Esophagus squamous epithelium (tissue), 5 donors: ENCODE measurements around the gene VILL. TPM values are rescaled to one million over a fixed set of nuclear protein-coding genes. Genes with fewer than 3 reads are reported as not detected.

ENCODE experiments used
- DNase-seq: peaks from one replicate; lab custom pipeline; 2025; lab: John Stamatoyannopoulos, UW
- H3K27ac ChIP-seq, 4 donors: fragments of 200-600 bp; sonication (generic); one replicate each; pipeline ENCODE4 v1.5.1; 2016 to 2019; ENCODE audit warnings: mild to moderate bottlenecking in 1 of 4
- H3K27me3 ChIP-seq, 4 donors: fragments of 200-600 bp; sonication (generic); 1 replicate in 3 of 4; 2 replicates in 1 of 4; pipeline versions ENCODE4 v1.5.1 to v1.6.0; 2017 to 2021; ENCODE audit warnings: antibody characterized with exemption in 1 of 4
- H3K36me3 ChIP-seq, 3 donors: fragments of 200-600 bp; sonication (generic); one replicate each; pipeline ENCODE4 v1.5.1; 2016 to 2019
- H3K4me1 ChIP-seq, 3 donors: fragments of 200-600 bp; sonication (generic); one replicate each; pipeline ENCODE4 v1.5.1; 2017 to 2019
- H3K4me3 ChIP-seq, 4 donors: fragments of 200-600 bp; sonication (generic); 1 replicate in 3 of 4; 2 replicates in 1 of 4; pipeline ENCODE4 v1.5.1; 2016 to 2019; ENCODE audit warnings: mild to moderate bottlenecking in 2 of 4, moderate library complexity in 1 of 4
- H3K9me3 ChIP-seq, 3 donors: fragments of 200-600 bp; sonication (generic); one replicate each; pipeline ENCODE4 v1.5.1; 2016 to 2019
- POLR2A ChIP-seq, 4 donors: fragments of 450-650 bp; IDR thresholded peaks; one replicate each; pipeline ENCODE4 v1.6.1; 2017; ENCODE audit warnings: antibody characterized with exemption in 4 of 4, mild to moderate bottlenecking in 4 of 4, moderate library complexity in 3 of 4
- WGBS, 2 donors: methylation state at CpG; one replicate each; pipeline ENCODE4 v1.1.5; 2018; 5-methylcytosine and 5-hydroxymethylcytosine counted together
- intact Hi-C: fragments of 100-400 bp; cut with DNase I; formaldehyde crosslinking; loops from one replicate; pipeline ENCODE4 v1.15.0; 2022
- total RNA-seq, 4 donors: library from RNA; depleted of rRNA; stranded (reverse); fragments of >200 nt; gene quantifications; one replicate each; pipeline ENCODE4 v1.1.0, GENCODE V29; 2016
- TF ChIP-seq, protein P1 (sequence below), 6 experiments: fragments of 450-650 bp in 4 of 6; fragments of 200-600 bp in 2 of 6; sonication (generic) in 2 of 6; IDR thresholded peaks; one replicate each; pipeline ENCODE4 v1.5.1; 2016 to 2019; ENCODE audit warnings: antibody characterized with exemption in 6 of 6, mild to moderate bottlenecking in 4 of 6, moderate library complexity in 4 of 6
- donor health status: DM: yes; HTN: yes; CAD: no.

VILL gene
- total RNA-seq, 4 donors from 2014 or later = 5.5 to 13.0 (median 6.1) TPM

DNA sequence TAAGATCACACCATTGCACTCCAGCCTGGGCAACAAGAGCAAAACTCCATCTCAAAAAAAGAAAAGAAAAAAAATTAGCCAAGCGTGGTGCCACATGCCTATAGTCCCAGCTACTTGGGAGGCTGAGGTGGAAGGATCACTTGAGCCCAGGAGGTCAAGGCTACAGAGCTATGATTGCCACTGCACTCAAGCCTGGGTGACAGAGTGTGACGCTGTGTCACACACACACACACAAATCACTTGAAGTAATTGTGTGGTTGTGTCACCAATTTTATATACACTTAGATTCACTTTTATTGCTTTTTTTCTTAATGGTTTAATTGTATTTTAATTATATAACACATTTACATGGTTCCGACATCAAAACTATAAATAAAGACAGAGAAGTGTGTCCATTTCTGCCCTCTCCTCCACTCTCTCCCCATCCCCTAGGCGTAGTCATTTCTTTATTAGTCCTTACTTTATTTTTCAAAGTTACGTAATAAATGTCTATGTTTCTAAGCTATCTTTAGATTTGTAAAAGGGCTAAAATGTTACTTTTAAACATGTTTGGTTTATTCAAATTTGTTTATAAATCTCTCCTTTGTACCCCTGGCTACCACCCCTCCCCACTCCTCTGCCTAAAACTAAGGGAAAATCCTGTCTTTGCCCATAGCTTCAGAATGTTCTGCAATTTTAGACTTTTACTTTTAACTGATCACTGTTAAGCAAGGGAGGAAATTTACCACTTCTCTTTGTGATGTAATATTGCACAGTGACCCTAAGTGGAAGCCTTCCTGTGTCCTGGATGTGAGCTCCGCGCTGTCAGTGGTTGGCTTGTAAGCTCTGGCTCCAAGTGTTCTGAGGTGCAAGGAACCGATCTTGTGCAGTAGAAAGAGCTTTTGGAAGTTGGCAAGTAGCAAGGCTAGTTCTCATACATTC, 10.8 kb upstream of the VILL start:
- Histone ChIP-seq H3K27me3 (no peaks in the 10 kb centered on the region), H3K9me3 (no peaks in the 10 kb centered on the region), H3K36me3 (peaks cover 0 to 72% (median 4%) of the 10 kb centered on the region in 3 donors), H3K4me3 (no peak overlapping the region), H3K27ac (no peak overlapping the region), H3K4me1 (peaks cover 0 to 19% (median 12%) of the 10 kb centered on the region in 3 donors)
- intact Hi-C loops = no loop called here
- TF ChIP-seq, protein P1, sequence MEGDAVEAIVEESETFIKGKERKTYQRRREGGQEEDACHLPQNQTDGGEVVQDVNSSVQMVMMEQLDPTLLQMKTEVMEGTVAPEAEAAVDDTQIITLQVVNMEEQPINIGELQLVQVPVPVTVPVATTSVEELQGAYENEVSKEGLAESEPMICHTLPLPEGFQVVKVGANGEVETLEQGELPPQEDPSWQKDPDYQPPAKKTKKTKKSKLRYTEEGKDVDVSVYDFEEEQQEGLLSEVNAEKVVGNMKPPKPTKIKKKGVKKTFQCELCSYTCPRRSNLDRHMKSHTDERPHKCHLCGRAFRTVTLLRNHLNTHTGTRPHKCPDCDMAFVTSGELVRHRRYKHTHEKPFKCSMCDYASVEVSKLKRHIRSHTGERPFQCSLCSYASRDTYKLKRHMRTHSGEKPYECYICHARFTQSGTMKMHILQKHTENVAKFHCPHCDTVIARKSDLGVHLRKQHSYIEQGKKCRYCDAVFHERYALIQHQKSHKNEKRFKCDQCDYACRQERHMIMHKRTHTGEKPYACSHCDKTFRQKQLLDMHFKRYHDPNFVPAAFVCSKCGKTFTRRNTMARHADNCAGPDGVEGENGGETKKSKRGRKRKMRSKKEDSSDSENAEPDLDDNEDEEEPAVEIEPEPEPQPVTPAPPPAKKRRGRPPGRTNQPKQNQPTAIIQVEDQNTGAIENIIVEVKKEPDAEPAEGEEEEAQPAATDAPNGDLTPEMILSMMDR (IDR thresholded peaks at IDR 0.05) = no peak
- TF ChIP-seq POLR2A (IDR thresholded peaks at IDR 0.05) = no peak
- DNase-seq = no peak
- WGBS, 2 donors = 80 to 86% methylated on average over 8 of the region's 8 CpGs

DNA sequence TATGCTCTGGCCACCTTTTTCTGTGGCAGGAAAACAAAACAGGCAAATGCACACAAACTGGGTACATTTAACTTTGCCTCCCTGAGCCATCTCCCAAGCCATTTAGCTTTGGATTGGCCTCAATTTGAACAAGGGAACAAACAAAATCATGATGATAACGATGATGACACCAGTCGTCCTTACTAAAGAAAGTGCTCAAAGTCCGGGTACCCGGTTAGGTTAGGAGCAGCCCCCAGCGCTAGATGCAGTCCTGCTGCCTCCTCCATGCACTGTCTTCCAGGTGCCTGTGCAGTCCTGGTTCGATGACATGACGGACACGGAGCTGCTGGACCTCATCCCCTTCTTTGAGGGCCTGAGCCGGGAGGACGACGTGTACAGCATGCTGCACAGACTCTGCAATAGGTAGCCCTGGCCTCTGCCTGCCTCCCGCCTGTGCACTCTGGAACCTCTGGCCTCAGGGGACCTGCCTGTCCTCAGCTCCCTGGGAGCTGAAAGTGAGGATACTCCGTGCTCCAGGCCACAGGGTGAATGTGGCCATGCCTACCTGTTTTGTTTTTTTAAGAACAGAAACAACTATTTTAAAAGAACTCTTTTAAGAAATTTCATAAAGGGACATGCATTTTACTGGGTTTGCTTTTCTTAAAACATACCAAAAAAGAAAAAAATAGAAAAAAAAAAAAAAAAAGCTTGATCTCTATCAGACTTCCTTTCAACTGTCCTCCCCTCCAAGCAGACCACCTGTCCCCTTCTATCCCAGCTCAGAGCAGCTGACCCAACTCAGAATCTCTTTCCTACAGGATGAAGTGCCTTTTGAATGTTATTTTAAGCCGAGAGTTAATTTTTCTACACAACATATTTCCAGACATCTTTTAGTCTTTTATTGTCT, 9.9 kb upstream of the VILL start:
- TF ChIP-seq POLR2A (IDR thresholded peaks at IDR 0.05) = no peak
- TF ChIP-seq, protein P1 (IDR thresholded peaks at IDR 0.05) = no peak
- DNase-seq = no peak
- intact Hi-C loops = no loop called here
- Histone ChIP-seq H3K27me3 (no peaks in the 10 kb centered on the region), H3K4me1 (peaks cover 0 to 28% (median 19%) of the 10 kb centered on the region in 3 donors), H3K27ac (no peak overlapping the region), H3K4me3 (no peak overlapping the region), H3K36me3 (peaks cover 0 to 63% (median 4%) of the 10 kb centered on the region in 3 donors), H3K9me3 (no peaks in the 10 kb centered on the region)
- WGBS, 2 donors = 87 to 90% methylated on average over 7 to 9 of the region's 14 CpGs

DNA sequence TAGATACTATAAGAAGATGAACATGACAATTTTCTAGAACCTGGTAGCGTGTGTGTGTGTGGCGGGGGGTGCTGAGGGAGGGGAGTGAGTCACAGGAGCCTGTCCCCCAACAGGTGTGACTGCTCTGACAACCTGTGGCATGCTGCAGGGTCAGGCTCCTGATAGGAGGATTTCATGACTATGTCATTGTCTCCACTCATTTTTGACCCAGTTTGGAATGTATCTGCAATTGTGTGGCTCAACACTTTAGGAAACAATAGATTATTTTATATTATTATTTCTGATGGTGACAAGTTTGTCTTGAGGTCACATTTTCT, 9.3 kb upstream of the VILL start:
- no peak for TF ChIP-seq POLR2A (IDR thresholded peaks at IDR 0.05)
- TF ChIP-seq, protein P1 (IDR thresholded peaks at IDR 0.05) = no peak
- Histone ChIP-seq H3K36me3 (peaks cover 0 to 57% (median 4%) of the 10 kb centered on the region in 3 donors), H3K4me3 (no peak overlapping the region), H3K9me3 (no peaks in the 10 kb centered on the region), H3K4me1 (peaks cover 0 to 34% (median 25%) of the 10 kb centered on the region in 3 donors), H3K27ac (no peak overlapping the region), H3K27me3 (no peaks in the 10 kb centered on the region)
- 72 to 100% methylated on average over 2 of the region's 2 CpGs for WGBS, 2 donors
- intact Hi-C loops = no loop called here
- DNase-seq = no peak

DNA sequence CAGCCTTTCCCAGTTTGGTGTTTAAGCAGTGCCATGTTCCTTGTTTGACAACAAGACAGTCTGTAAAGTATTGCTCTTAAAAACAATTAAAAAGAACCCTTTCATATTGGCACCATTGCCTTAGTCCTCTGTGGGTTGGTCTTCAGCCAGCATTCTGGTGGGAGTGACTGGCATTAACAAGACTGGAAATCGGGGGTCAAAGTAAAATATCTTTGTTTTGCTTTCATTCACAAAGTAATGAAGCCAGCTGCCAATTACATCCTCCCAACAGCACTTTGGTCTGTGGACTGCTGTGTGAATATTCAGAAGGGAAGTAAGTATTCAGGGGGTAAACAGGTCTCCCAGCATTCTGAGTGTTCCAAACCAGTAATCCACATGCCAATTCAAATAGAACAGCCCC, 8.3 kb upstream of the VILL start:
- Histone ChIP-seq H3K4me3 (no peak overlapping the region), H3K27me3 (no peaks in the 10 kb centered on the region), H3K27ac (no peak overlapping the region), H3K4me1 (peaks cover 0 to 44% (median 35%) of the 10 kb centered on the region in 3 donors), H3K9me3 (no peaks in the 10 kb centered on the region), H3K36me3 (peaks cover 0 to 47% (median 4%) of the 10 kb centered on the region in 3 donors)
- intact Hi-C loops = no loop called here
- 30 to 54% methylated on average over 1 of the region's 1 CpG for WGBS, 2 donors
- DNase-seq = no peak
- TF ChIP-seq POLR2A (IDR thresholded peaks at IDR 0.05) = no peak

DNA sequence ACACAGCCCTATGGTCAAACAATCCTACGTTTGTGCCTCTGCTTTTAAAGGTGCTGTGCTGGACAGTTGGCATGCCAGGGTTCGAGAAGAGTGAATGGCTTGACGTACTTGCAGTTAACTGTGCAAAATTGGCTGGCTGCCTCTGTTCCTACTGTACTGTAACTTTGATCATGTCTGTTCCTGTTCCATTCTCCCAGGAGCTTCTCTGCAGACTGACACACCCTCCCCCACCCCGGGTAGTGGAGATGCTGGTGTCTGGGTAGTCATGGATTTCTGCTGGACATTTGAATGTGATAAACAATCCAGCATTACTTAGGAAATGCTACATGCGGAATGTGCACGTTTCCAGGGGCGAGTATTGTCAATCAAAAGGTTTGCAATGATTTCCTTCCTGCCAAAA, 6.5 kb upstream of the VILL start:
- no peak for DNase-seq
- H3K36me3 ChIP-seq = peaks cover 0 to 40% (median 4%) of the 10 kb centered on the region in 3 donors
- H3K27me3 ChIP-seq = no peaks in the 10 kb centered on the region
- TF ChIP-seq POLR2A (IDR thresholded peaks at IDR 0.05) = no peak
- TF ChIP-seq, protein P1 (IDR thresholded peaks at IDR 0.05) = no peak
- H3K9me3 ChIP-seq = no peaks in the 10 kb centered on the region
- intact Hi-C loops = no loop called here
- H3K27ac ChIP-seq = no peak overlapping the region
- no peak overlapping the region for H3K4me3 ChIP-seq
- H3K4me1 ChIP-seq = peaks cover 0 to 49% (median 37%) of the 10 kb centered on the region in 3 donors
- 42 to 43% methylated on average over 7 of the region's 7 CpGs for WGBS, 2 donors
